Endothelial cell of hepatic sinusoid (primary cell): ENCODE measurements around the gene PLAGL2.
"Not testable (repeated sequence)": the region's sequence is repeated elsewhere in the genome, so short reads cannot be mapped to it uniquely, and the experiment has no call there.

Experiments
- in situ Hi-C: cut with HindIII; loops from 2 replicates; pipeline ENCODE4 v1.10.0; 2017; ENCODE audit warnings: low sequenced_read_pairs

Gene PLAGL2

GRCh38 chr20:32207626-32208498 lies at the start of gene PLAGL2, which contains the start of gene POFUT1:
PLAGL2 (minus strand) TSS chr20:32207743; CDS start chr20:32202178, 5,565 bp downstream.
POFUT1 (plus strand) TSS chr20:32207880; CDS start chr20:32207942, 62 bp downstream.
- in situ Hi-C loops, result no loop called here

DNA sequence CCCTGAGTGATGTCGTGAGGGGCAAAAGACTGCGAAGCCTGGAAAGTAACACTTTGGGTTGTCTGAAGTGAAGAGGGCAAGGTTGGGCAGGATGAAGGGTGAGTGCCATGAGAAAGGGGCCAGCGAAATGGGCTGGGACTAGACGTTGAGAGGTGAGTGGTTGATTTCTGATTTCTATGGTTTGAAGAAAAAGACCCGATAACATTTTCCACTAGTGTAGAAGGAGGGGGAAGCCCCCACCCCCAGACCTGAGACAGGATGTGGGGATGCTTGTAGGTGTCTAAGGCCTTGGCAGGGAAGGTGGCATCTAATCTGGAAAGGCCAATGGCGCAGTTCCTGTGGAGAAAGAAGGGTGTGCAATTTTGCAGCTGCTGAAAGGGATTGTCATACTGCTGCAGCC lies 44.6 kb upstream of the PLAGL2 start:
- in situ Hi-C loops, result no loop called here

DNA sequence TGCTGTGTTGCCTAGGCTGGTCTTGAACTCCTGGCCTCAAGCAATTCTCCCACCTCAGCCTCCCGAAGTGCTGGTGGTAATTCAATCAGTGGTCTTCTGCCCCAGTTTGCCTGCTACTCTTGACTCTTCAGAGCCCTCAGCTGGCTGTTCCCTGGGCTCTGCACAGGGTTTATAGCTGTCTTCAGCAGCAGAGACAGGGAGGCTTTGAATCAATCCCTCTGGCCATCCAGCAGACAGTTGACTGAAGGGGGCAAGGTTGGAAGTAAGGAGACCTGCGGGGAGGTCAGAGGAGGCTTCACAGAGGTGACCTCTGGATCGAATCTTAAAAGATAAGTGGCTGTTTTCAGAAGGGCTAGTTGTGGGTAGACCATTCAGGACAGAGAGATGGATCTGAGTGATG lies 43.9 kb upstream of the PLAGL2 start:
- in situ Hi-C loops, result no loop called here

- in situ Hi-C loops, result no loop called here
Observed at GRCh38 chr20:32249030-32249738, 41.6 kb upstream of the PLAGL2 start.

DNA sequence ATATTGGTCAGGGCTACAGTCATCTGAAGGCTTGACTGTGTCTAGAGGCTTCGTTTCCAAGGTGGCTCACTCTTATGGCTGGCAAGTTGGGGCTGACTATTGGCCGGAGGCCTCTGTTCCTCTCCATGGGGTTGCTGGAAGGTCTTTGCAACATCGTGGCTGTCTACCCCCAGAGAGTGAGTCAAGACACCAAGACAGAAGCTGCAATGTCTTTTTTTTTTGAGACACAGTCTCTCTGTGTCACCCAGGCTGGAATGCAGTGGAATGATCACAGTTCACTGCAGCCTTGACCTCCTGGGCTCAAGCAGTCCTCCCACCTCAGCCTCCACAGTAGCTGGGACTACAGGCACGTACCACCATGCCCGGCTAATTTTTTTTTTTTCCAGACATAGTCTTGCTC lies 40.5 kb upstream of the PLAGL2 start:
- in situ Hi-C loops, result no loop called here

DNA sequence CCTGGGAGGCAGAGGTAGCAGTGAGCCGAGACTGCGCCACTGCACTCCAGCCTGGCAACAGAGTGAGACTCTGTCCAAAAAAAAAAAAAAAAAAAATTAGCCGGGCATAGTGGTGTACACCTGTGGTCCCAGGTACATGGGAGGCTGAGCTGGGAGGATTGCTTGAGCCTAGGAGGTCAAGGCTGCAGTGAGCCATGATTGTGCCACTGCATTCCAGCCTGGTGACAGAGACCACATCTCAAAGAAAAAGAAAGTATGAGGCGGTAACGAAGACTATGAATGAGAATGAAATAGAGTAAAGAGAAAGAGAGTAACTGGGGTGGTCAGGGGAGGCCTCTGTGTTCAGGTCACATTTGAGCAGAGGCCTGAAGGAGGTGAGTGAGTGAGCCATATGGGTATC lies 38.7 kb upstream of the PLAGL2 start:
- in situ Hi-C loops, result not testable (repeated sequence)

DNA sequence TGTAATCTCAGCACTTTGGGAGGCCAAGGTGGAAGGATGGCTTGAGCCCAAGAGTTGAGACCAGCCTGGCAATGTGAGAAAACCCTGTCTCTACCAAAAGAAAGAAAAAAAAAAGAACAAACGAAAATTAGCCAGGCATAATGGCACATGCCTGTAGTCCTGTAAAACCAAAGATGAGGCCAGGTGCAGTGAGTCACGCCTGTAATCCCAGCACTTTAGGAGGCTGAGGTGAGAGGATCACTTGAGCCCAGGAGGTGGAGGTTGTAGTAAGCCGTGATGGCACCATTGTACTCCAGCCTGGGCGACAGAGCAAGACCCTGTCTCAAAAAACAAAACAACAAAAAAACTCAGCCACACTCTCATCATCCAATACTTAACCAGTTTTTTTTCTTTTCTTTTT lies 37.4 kb upstream of the PLAGL2 start:
- in situ Hi-C loops, result no loop called here

DNA sequence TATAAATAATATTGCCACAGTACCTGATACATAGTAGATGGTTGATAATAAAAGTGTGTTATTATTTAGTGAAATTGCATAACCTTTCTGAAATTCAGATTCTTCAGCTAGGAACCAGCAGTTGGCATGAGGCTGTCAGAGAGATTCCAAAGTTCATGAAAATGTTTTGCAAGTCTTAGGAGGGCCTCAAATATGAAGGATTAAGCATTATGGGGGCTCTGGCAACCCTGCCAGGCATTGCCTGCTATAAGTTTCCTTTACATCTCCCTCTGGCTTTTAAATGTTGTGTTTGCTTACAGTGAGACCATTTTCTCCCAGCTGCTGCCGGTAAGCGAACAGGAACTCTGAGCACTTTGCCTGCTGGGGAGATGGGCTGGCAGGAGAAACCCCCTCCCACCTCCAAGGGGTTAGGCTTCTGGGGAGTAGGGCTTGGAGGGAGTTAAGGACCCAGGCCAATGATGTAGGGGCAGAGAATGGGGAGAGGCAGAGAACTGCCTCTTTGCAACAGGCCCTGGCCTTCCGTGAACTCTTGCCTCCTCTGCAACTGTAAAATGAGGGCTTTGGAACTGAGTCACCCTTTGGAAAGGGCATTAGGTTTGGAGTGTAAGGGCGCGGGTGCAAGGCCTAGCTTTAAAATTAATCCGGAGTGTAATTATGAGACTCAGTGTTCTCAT lies 36.7 kb upstream of the PLAGL2 start:
- in situ Hi-C loops, result no loop called here

DNA sequence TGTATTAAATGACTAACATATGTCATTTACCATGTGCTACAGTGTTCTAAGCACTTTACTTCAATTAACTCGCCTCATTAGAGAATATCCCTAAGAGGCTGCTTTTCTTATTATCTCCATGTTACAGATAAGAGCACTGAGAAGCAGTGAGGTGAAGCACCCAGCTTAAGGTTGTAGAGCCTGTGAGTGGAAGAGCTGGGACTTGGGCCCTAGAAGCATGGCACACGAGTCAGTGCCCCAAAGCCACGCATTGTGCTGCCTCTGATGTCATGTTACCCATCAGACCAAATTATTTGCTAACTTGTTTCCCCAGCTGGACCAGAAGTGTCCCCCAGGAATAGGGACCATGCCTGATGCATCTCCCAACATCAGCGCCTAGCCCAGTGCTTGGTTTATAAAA lies 34.3 kb upstream of the PLAGL2 start:
- in situ Hi-C loops, result no loop called here

DNA sequence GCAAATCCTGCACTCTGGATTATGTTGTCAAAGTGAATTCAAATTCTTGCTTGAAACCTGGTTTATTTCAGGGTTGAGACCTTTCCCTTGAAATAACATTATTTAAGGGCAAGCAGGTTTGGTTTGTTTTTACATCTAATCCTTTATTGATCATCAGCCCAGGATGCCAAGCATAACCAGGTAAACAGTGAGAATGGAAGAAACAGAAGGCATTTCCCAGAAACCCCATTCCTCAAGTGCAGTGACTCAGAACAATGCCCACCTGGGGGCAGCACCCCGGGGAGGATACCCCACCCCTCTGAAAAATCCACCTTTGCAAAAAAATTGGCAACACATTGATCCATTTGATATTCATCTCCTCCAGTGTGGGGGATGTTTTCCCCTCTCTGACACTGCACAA lies 32.7 kb upstream of the PLAGL2 start:
- in situ Hi-C loops, result no loop called here

- in situ Hi-C loops, result no loop called here
Observed at GRCh38 chr20:32238483-32239425, 31.2 kb upstream of the PLAGL2 start.

DNA sequence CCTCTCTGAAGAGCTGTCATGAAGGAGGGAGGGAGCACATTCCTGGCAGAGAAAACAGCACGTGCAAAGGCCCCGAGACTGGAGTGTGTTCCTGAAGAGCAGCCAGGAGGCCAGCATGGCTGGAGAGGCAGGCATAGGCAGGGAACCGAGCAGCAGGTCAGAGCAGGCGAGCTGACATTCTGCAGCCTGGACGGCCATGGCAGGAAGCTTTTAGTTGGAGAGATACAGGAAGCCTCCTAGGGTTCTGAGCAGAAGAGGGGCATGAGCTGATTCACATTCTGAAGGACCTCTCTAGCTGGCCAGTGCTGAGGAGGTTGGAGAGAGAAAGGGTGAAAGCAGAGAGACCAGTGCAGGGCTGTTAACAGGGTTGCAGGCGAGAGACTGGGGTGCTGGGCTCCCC lies 29.9 kb upstream of the PLAGL2 start:
- in situ Hi-C loops, result no loop called here

- in situ Hi-C loops, result no loop called here
Observed at GRCh38 chr20:32236819-32237218, 29.3 kb upstream of the PLAGL2 start.

DNA sequence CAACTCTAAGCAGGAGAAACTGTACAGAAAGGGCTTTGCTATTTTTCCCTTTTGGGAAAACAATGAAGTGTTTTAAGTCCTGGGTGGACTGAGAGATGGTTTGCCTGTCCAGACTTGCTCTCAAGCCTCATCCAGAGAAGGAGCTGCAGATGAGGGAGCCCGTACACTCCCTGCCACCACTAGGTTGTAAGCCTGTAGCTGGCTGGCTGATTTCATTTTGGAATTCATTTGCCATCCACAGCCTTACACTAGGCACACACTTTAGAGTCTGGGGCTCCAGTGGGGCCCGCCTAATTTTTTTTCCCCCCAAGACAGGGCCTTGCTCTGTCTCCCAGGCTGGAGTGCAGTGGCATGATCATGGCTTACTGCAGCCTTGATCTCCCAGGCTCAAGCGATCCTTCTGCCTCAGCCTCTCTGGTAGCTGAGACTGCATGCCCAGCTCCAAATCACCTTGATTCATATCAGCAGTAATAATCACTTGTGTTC lies 28.5 kb upstream of the PLAGL2 start:
- in situ Hi-C loops, result no loop called here

GRCh38 chr20:32235331-32236047 lies 27.9 kb upstream of the PLAGL2 start:
- in situ Hi-C loops, result no loop called here

DNA sequence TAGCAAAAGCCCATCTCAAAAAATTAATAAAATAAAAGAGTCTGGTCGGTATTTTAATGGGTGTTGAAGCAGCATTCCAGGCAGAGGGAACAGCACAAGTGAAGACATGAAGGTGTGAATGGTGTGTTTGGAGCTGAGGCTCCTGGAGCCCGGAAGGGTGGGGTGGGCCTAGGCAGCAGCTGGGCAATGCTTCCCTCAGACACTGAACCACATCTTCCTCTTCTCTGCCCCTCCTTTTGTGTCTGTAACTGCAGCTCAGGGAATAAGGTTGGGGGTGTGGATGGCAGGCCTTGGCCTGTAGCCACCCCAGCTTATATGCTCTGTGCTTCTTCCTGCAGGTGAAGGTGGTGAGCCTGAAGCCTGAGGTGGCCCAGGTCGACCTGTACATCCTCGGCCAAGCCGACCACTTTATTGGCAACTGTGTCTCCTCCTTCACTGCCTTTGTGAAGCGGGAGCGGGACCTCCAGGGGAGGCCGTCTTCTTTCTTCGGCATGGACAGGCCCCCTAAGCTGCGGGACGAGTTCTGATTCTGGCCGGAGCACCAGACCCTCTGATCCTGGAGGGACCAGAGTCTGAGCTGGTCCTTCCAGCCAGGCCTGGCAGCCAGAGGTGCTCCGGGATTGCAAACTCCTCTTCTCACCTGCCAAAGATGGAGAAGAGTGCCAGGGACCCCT lies 26.7 kb upstream of the PLAGL2 start:
- in situ Hi-C loops, result no loop called here

DNA sequence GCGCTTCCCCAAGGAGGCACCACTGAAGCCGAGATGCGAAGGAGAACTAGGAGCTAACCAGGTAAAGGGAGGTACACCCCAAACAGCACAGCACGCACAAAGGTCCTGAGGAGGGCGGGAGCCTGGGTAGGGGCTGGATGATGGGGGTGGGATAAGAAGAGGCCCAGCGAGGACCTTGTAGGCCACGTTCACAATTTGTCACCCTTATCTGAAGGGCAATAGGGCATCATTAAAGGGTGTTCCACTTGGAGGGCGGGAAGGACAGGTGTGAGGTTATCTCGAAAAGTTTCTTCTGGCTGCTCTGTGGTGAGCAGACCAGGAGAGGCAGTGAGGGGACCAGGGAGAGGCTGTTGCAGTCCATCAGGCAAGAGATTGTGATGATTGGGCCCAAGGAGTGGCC lies 25.7 kb upstream of the PLAGL2 start:
- in situ Hi-C loops, result no loop called here

DNA sequence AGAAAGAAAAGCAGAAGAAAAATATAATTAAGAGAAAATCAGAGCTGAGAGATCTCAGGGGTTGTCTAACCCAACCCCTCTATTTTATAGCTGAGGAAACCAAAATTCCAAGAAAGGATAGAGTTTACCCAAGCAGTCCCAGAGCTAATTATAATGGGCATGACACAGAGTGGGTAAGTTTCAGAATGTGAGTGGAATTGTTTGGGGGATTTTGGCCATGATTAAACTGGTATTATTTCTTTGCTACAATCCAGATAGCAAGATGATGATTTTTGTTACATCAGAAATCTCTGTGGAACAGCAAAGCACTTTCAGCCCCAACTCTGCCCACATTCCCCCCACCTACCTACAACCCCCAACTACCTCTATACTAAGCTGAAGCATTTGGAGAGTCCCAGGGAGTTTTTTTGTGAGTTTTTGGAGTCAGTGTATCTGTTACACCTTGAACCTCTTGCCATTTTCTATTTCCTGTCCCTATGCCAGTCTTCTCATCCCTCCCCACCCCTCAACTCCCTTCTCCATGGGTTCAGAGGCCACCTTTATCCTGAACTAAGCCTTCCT lies 24.9 kb upstream of the PLAGL2 start:
- in situ Hi-C loops, result no loop called here

GRCh38 chr20:32231847-32232246 lies 24.3 kb upstream of the PLAGL2 start:
- in situ Hi-C loops, result no loop called here
